ENCODE results near the gene AFF4. TPM values are rescaled to one million over a fixed set of nuclear protein-coding genes. Genes with fewer than 3 reads are reported as not detected.

Gene AFF4
- total and polyA plus RNA-seq, 10 of the 15 experiments (the other 5 are each of a cell fraction or from before 2014, with no cell fraction given), result 1.1 to 20.2 (median 10.4) TPM

DNA sequence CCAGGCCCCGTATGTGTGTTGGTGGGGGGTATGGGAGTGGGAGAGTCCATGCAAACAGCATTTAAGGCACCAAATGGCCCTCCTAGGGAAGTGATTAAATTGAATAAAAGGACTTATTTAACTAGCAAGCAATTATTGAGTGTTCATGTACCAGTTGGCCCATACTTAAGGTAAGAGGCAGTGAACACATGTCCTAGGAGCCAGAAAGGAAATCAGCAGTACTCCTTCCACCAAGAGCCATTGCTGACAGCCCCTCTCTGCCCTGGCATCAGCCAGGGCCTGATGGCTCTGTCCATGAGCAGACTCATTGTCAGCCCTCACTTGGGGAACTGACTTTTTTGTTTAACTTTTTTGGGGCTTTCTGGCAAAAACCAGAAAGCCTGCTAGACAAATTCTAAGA lies 122.5 kb downstream of the AFF4 start (continued):
- TF ChIP-seq, protein P1, sequence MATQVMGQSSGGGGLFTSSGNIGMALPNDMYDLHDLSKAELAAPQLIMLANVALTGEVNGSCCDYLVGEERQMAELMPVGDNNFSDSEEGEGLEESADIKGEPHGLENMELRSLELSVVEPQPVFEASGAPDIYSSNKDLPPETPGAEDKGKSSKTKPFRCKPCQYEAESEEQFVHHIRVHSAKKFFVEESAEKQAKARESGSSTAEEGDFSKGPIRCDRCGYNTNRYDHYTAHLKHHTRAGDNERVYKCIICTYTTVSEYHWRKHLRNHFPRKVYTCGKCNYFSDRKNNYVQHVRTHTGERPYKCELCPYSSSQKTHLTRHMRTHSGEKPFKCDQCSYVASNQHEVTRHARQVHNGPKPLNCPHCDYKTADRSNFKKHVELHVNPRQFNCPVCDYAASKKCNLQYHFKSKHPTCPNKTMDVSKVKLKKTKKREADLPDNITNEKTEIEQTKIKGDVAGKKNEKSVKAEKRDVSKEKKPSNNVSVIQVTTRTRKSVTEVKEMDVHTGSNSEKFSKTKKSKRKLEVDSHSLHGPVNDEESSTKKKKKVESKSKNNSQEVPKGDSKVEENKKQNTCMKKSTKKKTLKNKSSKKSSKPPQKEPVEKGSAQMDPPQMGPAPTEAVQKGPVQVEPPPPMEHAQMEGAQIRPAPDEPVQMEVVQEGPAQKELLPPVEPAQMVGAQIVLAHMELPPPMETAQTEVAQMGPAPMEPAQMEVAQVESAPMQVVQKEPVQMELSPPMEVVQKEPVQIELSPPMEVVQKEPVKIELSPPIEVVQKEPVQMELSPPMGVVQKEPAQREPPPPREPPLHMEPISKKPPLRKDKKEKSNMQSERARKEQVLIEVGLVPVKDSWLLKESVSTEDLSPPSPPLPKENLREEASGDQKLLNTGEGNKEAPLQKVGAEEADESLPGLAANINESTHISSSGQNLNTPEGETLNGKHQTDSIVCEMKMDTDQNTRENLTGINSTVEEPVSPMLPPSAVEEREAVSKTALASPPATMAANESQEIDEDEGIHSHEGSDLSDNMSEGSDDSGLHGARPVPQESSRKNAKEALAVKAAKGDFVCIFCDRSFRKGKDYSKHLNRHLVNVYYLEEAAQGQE (IDR thresholded peaks at IDR 0.05; ENCODE audit: low read depth, low read length), result no peak
- no peak for TF ChIP-seq MEF2B (IDR thresholded peaks at IDR 0.05; ENCODE audit: partially characterized antibody, poor library complexity, severe bottlenecking)

DNA sequence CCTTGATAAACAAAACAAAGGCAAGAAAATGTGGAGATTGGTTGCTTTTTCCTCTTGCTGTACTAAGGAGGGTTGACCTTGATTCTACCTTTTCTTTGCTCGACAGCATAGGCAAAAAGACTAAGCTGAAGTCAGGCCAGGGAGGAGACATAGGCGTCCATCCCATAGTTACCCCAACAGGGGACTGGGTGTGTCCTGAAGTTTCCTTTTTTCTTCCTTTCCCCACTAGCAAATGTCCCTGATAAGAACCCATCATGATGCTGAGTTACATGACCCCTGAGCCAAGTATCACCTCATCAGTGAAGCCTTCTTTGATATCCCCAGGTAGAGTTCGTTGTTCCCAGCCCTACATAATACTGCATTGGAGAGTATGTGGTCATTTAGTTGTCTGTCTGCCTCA lies 123.1 kb downstream of the AFF4 start:
- 36% methylated on average over 3 of the region's 3 CpGs for WGBS (ENCODE audit: insufficient coverage, insufficient replicate concordance, low lambda C conversion rate, missing lambda C conversion rate)
- BruUV-seq (replicated peaks), result no TSS peak
- DNase-seq (ENCODE audit: low read depth, low spot score), result no peak
- ChIA-PET SMC1A (ENCODE audit: uncharacterized antibody, unreplicated experiment) (interaction anchor here (1.0 kb wide), 1 partner anchor 201 kb away, joined by 4 read pairs; no protein-coding TSS in a partner anchor), CTCF (no interaction called here), POLR2A (no interaction called here), RAD21 (ENCODE audit: unreplicated experiment) (interaction anchor here (1.5 kb wide), 1 partner anchor 23 kb away, joined by 3 read pairs; no protein-coding TSS in a partner anchor)
- no peak overlapping the region for H2AFZ ChIP-seq (ENCODE audit: control insufficient read depth, low read depth, low read length)
- H3K79me2 ChIP-seq (ENCODE audit: control insufficient read depth, insufficient read depth, low read length), result no peaks in the 10 kb centered on the region
- H3K27ac ChIP-seq (ENCODE audit: control insufficient read depth, insufficient read depth), result no peak overlapping the region
- no peak for ATAC-seq
- H3K9me3 ChIP-seq (replicated peaks; ENCODE audit: control insufficient read depth, insufficient read depth, low read length), result no peaks in the 10 kb centered on the region
- no peaks in the 10 kb centered on the region for H4K20me1 ChIP-seq (ENCODE audit: control insufficient read depth, insufficient read depth)
- H3K4me3 ChIP-seq, result no peak overlapping the region
- no peak for FAIRE-seq
- intact Hi-C loops (cut with micrococcal nuclease; ENCODE audit: unreplicated experiment), result no loop called here
- no peaks in the 10 kb centered on the region for H3K36me3 ChIP-seq (ENCODE audit: control insufficient read depth in 2 of 2, insufficient read depth in 2 of 2, low read length in 1 of 2)
- H3K9ac ChIP-seq (ENCODE audit: control insufficient read depth, insufficient read depth, low read length), result no peak overlapping the region
- in situ Hi-C loops (cut with MboI), result no loop called here
- H3K4me1 ChIP-seq (ENCODE audit: control insufficient read depth, insufficient read depth, low read length), result no peaks in the 10 kb centered on the region
- no peaks in the 10 kb centered on the region for H3K27me3 ChIP-seq (replicated peaks in 1 of 2; ENCODE audit: control insufficient read depth in 2 of 2, insufficient read depth in 2 of 2, low read length in 1 of 2)
- no peak overlapping the region for H3K4me2 ChIP-seq (ENCODE audit: control insufficient read depth, insufficient read depth)
- no peak for TF ChIP-seq NRF1 (conservative IDR thresholded peaks at IDR 0.05; ENCODE audit: low read depth, low read length)
- no peak for TF ChIP-seq POLR2A (IDR thresholded peaks at IDR 0.05; ENCODE audit: low read depth, low read length)
- TF ChIP-seq, protein P2, sequence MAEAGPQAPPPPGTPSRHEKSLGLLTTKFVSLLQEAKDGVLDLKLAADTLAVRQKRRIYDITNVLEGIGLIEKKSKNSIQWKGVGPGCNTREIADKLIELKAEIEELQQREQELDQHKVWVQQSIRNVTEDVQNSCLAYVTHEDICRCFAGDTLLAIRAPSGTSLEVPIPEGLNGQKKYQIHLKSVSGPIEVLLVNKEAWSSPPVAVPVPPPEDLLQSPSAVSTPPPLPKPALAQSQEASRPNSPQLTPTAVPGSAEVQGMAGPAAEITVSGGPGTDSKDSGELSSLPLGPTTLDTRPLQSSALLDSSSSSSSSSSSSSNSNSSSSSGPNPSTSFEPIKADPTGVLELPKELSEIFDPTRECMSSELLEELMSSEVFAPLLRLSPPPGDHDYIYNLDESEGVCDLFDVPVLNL (IDR thresholded peaks at IDR 0.05; ENCODE audit: low read depth, low read length), result no peak
- TF ChIP-seq RB1 (IDR thresholded peaks at IDR 0.05; ENCODE audit: borderline replicate concordance), result no peak
- TF ChIP-seq, protein P3, sequence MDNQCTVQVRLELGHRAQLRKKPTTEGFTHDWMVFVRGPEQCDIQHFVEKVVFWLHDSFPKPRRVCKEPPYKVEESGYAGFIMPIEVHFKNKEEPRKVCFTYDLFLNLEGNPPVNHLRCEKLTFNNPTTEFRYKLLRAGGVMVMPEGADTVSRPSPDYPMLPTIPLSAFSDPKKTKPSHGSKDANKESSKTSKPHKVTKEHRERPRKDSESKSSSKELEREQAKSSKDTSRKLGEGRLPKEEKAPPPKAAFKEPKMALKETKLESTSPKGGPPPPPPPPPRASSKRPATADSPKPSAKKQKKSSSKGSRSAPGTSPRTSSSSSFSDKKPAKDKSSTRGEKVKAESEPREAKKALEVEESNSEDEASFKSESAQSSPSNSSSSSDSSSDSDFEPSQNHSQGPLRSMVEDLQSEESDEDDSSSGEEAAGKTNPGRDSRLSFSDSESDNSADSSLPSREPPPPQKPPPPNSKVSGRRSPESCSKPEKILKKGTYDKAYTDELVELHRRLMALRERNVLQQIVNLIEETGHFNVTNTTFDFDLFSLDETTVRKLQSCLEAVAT (IDR thresholded peaks at IDR 0.05), result no peak
- no peak for TF ChIP-seq ETV6 (conservative IDR thresholded peaks at IDR 0.05 in 1 of 2, IDR thresholded peaks at IDR 0.05 in 1 of 2; ENCODE audit: borderline replicate concordance in 1 of 2, low read depth in 1 of 2)
- TF ChIP-seq, protein P4, sequence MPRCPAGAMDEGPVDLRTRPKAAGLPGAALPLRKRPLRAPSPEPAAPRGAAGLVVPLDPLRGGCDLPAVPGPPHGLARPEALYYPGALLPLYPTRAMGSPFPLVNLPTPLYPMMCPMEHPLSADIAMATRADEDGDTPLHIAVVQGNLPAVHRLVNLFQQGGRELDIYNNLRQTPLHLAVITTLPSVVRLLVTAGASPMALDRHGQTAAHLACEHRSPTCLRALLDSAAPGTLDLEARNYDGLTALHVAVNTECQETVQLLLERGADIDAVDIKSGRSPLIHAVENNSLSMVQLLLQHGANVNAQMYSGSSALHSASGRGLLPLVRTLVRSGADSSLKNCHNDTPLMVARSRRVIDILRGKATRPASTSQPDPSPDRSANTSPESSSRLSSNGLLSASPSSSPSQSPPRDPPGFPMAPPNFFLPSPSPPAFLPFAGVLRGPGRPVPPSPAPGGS (IDR thresholded peaks at IDR 0.05; ENCODE audit: borderline replicate concordance, insufficient read depth, low read depth, low read length, poor library complexity, severe bottlenecking), result no peak
- TF ChIP-seq ZNF622 (IDR thresholded peaks at IDR 0.05), result no peak
- TF ChIP-seq IRF4 (IDR thresholded peaks at IDR 0.05; ENCODE audit: low read depth, low read length), result no peak
- TF ChIP-seq, protein P5, sequence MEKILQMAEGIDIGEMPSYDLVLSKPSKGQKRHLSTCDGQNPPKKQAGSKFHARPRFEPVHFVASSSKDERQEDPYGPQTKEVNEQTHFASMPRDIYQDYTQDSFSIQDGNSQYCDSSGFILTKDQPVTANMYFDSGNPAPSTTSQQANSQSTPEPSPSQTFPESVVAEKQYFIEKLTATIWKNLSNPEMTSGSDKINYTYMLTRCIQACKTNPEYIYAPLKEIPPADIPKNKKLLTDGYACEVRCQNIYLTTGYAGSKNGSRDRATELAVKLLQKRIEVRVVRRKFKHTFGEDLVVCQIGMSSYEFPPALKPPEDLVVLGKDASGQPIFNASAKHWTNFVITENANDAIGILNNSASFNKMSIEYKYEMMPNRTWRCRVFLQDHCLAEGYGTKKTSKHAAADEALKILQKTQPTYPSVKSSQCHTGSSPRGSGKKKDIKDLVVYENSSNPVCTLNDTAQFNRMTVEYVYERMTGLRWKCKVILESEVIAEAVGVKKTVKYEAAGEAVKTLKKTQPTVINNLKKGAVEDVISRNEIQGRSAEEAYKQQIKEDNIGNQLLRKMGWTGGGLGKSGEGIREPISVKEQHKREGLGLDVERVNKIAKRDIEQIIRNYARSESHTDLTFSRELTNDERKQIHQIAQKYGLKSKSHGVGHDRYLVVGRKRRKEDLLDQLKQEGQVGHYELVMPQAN (conservative IDR thresholded peaks at IDR 0.05), result no peak
- no peak for TF ChIP-seq NFXL1 (IDR thresholded peaks at IDR 0.05; ENCODE audit: borderline replicate concordance)
